K562 (cell line): ENCODE results near the gene PLXNB1. TPM values are rescaled to one million over a fixed set of nuclear protein-coding genes. Genes with fewer than 3 reads are reported as not detected.
A peak's percentile ranks its signal among the peaks of the same experiment; 100 is the strongest.

Experiments used
- BCOR ChIP-seq: fragments of 450-650 bp; IDR thresholded peaks from 2 replicates; pipeline ENCODE4 v1.6.1; 2016
- CHD7 ChIP-seq: fragments of 200-600 bp; sonication (generic); IDR thresholded peaks from one replicate; pipeline ENCODE4 v1.6.1; 2012; ENCODE audit warnings: mild to moderate bottlenecking, low read depth, low read length, inconsistent platforms
- CTBP1 ChIP-seq: fragments of 450-650 bp; IDR thresholded peaks from 2 replicates; pipeline ENCODE4 v1.6.1; 2016; ENCODE audit warnings: borderline replicate concordance
- E2F8 ChIP-seq: fragments of 450-650 bp; IDR thresholded peaks from 2 replicates; pipeline ENCODE4 v1.7.1; 2018; ENCODE audit warnings: mild to moderate bottlenecking, low read depth; ENCODE audit not compliant: partially characterized antibody
- GTF2A2 ChIP-seq: IDR thresholded peaks from 2 replicates; pipeline ENCODE4 v1.6.1; 2016; ENCODE audit warnings: mild to moderate bottlenecking, missing genetic modification characterization, missing compliant biosample characterization
- GTF2B ChIP-seq: IDR thresholded peaks from 2 replicates; pipeline ENCODE4 v1.6.1; 2011; ENCODE audit not compliant: insufficient read length; ENCODE audit errors: extremely low read depth
- HDAC6 ChIP-seq: IDR thresholded peaks from 2 replicates; pipeline ENCODE4 v1.6.1; 2012; ENCODE audit warnings: low read depth, mild to moderate bottlenecking, control low read depth, inconsistent platforms, low read length, moderate library complexity
- L3MBTL2 ChIP-seq: fragments of 450-650 bp; IDR thresholded peaks from 2 replicates; pipeline ENCODE4 v1.6.1; 2016; ENCODE audit warnings: mild to moderate bottlenecking, moderate library complexity
- MEF2A ChIP-seq: IDR thresholded peaks from 2 replicates; pipeline ENCODE4 v1.6.1; 2011; ENCODE audit warnings: low read depth, mild to moderate bottlenecking, low read length, moderate library complexity; ENCODE audit not compliant: control insufficient read depth
- NONO ChIP-seq, 2 experiments: fragments of 200-400 bp in 1 of 2; fragments of 450-650 bp in 1 of 2; formaldehyde crosslinking in 1 of 2; IDR thresholded peaks; 2 replicates each; pipeline ENCODE4 v1.6.1; 2017; ENCODE audit warnings: low read depth in 2 of 2, mild to moderate bottlenecking in 2 of 2, moderate library complexity in 2 of 2, low read length in 1 of 2
- OTX1 ChIP-seq: fragments of 450-650 bp; formaldehyde crosslinking; IDR thresholded peaks from 2 replicates; pipeline ENCODE4 v1.4.0; 2022; ENCODE audit warnings: mild to moderate bottlenecking
- POLR2B ChIP-seq: fragments of 450-650 bp; IDR thresholded peaks from 2 replicates; pipeline ENCODE4 v1.6.1; 2018; ENCODE audit warnings: low read depth; ENCODE audit not compliant: partially characterized antibody
- TCF7 ChIP-seq: sonication (generic); IDR thresholded peaks from 2 replicates; pipeline ENCODE4 v1.6.1; 2016; ENCODE audit warnings: antibody characterized with exemption, borderline replicate concordance
- polyA plus RNA-seq, 8 experiments: library from polyadenylated mRNA; depleted of rRNA in 4 of 8; stranded (reverse) in 5 of 8; unstranded in 3 of 8; fragments of >200 nt; fragmentation: Nextera tagmentation in 2 of 8; fragmentation: Illumina TruSeq in 1 of 8; extraction: Ambion mirVana in 2 of 8; extraction: Trizol in 1 of 8; gene quantifications; 2 replicates each; pipeline versions ENCODE4 v1.2.1 to v1.2.3, GENCODE V29; 2011 to 2014; ENCODE audit warnings: inconsistent platforms in 1 of 8, missing spikeins in 1 of 8
- total RNA-seq, 7 experiments: library from RNA; depleted of rRNA in 6 of 7; stranded (reverse); fragments of >200 nt in 6 of 7; fragmentation: Illumina TruSeq in 2 of 7; extraction: Trizol in 2 of 7; gene quantifications; 2 replicates each; pipeline versions ENCODE4 v1.2.1 to v1.2.3, GENCODE V29; 2011 to 2021; ENCODE audit warnings: low replicate concordance in 1 of 7

Gene PLXNB1
- total and polyA plus RNA-seq, 9 of the 15 experiments (the other 6 are each of a cell fraction or from before 2014, with no cell fraction given): 0.17 to 17.4 (median 6.0) TPM

GRCh38 chr3:48439820-48440589 is 10.1 kb upstream of the PLXNB1 start, which contains the start of the genes CCDC51 and TMA7 (continued):
- TF ChIP-seq HDAC6 (no peak), GTF2B (no peak), OTX1 (CRISPR knock-in tag) (no peak), L3MBTL2 (peak; percentile 93), CHD7 (no peak), NONO (IDR thresholded peaks at IDR 0.05; ENCODE audit: low read depth in 2 of 2, low read length in 1 of 2) (no peak), GTF2A2 (tag) (no peak), TCF7 (no peak), POLR2B (peak; percentile 87), BCOR (no peak), CTBP1 (no peak; the same call in 1 of the 2 replicates), MEF2A (no peak), E2F8 (peak; percentile 90)
